NCI-H1930 (cell line): ENCODE data around the gene ERCC6.

Experiments
- DNase-seq, 2 experiments: peaks; one replicate each; lab custom pipeline; 2025; lab: John Stamatoyannopoulos, UW

ERCC6 gene

DNA sequence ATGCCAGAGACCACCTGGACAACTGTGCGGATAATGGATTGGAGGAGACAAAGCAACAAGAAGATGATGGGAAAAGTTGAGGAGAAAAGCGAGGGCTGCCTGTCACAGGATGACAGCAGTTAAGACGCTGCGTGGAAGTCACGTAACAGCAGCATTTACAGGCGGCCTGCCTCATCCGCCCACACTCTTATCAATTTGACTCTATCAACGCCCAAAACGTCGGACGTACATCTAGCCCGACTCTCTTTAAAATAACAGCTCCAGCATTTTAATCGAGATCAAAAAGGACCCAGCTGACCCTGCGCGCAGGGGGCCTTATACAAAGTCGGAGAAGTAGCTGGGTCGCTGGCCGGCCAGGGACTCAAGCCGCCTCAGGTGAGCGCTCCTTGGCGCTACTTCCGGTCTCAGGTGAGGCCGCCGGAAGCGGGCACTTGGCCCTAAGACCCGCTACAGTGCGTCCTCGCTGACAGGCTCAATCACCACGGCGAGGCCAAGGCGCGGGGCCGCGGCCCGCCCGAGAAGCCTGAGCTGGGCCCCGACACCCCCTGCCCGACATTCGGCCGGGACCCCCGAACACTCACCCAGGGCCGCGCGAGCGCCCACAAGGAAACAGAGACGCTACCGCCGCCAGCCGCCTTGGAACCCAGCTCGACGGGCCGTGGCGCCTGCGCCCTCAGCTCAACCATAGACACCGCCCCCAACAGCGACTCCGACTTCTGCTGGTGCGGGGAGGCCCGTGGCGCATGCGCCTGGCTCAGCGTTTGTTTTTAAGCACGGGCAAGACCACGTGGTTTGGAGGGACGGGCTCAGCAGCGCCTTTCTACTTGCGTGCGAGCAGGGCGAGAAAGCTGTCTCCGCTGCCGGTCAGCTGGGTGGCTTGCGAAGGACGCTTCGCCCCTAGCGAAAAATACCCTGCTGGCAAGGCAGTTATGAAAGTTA lies at the start of gene ERCC6:
ERCC6 (minus strand) TSS at position 741 of the 939 bp plus-strand sequence.
- DNase-seq: peak; percentile 66 to 75

- no peak for DNase-seq
Observed at GRCh38 chr10:49587981-49588380, 49.1 kb upstream of the ERCC6 start.

- DNase-seq: no peak
Observed at GRCh38 chr10:49585387-49585786, 46.5 kb upstream of the ERCC6 start.

GRCh38 chr10:49579621-49580020 lies 40.7 kb upstream of the ERCC6 start:
- no peak for DNase-seq

DNA sequence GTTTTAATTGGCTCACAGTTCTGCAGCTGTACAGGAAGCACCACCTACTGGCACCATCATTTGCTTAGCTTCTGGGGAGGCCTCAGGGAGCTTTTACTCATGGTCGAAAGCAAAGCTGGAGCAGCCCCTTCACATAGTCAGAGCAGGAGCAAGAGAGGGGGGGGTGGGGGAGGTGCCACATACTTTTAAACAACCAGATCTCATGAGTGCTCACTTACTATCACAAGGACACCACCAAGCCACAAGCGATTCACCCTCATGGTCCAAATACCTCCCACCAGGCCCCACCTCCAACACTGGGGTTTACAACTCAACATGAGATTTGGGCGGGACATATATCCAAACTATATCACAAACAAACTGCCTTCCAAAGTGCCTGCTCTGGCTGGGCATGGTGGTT lies 39.5 kb upstream of the ERCC6 start:
- no peak for DNase-seq

- no peak for DNase-seq
Observed at GRCh38 chr10:49577182-49577925, 38.4 kb upstream of the ERCC6 start.

DNA sequence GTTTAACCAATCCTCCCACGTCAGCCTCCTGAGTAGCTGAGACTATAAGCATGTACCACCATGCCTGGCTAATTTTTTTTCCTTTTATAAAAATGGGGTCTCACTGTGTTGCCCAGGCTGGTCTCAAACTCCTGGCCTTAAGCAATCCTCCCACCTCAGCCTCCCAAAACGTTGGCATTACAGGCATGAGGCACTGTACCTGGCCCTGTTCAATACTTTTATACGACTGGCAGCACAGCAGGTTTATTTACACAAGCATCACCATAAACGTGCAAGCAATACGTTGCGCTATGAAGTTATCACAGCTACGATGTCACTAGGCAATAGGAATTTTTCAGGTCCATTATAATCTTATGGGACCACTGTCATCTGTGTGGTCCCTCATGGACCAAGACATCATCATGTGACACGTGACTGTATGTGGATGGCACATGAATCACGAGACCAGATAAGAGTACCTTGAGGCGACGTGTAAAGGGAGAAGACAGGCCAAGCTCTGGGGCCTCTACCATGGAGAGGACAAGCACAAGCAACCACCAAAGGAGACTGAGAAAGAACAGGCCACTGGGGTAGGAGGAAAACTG lies 36.7 kb upstream of the ERCC6 start:
- no peak for DNase-seq

DNA sequence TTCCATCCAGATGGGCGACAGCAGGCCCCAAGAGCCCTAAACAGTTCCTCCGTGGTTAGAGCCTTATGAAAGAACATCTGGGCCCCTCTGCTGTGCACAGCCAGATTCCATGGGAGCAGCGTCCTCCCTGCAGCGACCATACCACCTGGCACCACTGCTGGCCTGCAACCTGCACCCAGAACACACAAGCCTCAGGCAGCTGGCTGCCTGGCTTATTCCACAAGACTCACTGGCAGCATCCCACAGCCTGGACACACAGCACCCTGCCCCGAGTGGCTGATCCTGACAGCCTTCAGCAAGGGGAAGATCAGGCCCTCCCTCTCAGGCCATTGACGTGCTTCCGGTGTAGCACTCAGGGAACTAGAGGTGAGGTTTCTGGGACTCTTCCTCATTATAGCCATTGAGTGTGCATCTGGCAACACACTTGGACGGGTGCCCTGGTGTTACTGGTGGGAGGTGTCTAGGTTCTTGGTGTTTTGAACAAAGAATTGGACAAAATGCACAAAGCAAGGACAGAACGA lies 33.7 kb upstream of the ERCC6 start:
- no peak for DNase-seq

GRCh38 chr10:49571388-49571787 lies 32.5 kb upstream of the ERCC6 start:
- DNase-seq: no peak

- DNase-seq: no peak
Observed at GRCh38 chr10:49569031-49569631, 30.2 kb upstream of the ERCC6 start.

DNA sequence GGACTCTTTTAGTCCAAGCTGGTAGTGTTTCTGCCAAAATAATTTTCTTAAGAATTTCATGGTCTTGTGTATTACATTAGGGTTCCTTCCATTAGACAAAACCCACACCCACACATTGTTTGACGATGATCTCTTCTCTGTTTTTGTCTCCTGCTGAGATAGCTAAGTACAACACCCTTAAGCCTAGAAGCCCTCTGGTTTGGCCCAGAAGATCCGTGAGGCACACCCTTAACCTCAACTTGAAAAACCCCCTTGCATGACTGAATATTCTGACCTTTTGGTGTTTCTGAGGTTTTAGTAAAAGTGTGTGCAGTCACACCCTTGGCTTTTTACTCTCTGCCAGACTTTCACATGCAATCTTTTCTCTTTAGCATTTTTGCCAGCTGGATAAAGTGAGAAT lies 29.3 kb upstream of the ERCC6 start:
- no peak for DNase-seq

DNA sequence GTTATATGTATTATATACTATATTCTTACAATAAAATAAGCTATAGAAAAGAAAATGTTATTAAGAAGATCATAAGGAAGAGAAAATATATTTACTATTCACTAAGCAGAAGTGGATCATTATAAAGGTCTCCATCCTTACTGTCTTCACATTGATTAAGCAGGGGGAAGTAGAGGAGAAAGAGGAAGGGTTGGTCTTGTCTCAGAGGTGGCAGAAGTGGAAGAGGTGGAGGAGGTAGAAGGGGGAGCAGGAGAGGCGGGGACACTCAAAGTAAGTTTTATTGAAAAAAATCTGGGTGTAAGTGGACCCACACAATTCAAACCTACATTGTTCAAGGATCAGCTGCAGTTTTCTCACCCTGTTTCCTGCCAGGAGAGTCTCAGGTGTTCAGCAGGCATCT lies 28.9 kb upstream of the ERCC6 start:
- no peak for DNase-seq

- no peak for DNase-seq
Observed at GRCh38 chr10:49564461-49565009, 25.6 kb upstream of the ERCC6 start.

- DNase-seq: no peak
Observed at GRCh38 chr10:49562893-49563292, 24.0 kb upstream of the ERCC6 start.

- no peak for DNase-seq
Observed at GRCh38 chr10:49560526-49560925, 21.6 kb upstream of the ERCC6 start.

- no peak for DNase-seq
Observed at GRCh38 chr10:49559476-49559875, 20.6 kb upstream of the ERCC6 start.

- no peak for DNase-seq
Observed at GRCh38 chr10:49558190-49558589, 19.3 kb upstream of the ERCC6 start.

- no peak for DNase-seq
Observed at GRCh38 chr10:49557681-49558080, 18.8 kb upstream of the ERCC6 start.

GRCh38 chr10:49556723-49557122 lies 17.8 kb upstream of the ERCC6 start:
- no peak for DNase-seq

DNA sequence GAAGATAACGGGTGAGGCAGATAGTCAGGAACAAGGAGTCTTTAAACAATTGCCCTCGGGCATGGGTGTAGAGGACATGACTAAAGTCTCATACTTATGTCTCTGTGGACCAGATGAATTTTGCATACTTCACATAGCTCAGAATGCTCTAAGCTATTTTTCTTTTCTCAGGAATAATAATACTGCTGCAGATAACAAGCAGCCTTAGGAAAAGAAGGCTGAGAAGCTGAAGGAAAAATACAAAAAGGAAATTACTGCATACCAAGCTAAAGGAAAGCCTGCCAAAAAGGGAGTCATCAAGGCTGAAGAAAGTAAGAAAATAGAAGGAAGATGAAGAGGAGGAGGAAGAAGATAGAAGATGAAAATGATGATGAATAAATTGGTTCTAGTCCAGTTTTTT lies 13.4 kb upstream of the ERCC6 start:
- no peak for DNase-seq

DNA sequence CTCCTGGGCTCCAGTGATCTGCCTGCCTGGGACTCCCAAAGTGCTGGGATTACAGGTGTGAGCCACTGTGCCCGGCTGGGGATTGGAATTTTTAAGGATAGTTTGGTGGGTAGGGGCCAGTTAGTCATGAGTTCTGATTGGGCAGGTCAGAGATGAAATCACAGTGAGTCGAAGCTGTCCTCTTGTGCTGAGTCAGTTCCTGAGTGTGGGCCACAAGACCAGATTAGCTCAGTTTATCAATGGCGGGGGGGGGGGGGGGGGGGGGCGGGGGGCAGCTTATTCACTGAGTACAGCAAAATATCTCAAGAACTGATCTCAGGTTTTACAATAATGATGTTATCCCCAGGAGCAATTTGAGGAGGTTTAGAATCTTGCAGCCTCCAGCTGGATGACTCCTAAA lies 11.6 kb upstream of the ERCC6 start:
- DNase-seq: no peak
